ENCODE measurements around the gene ARHGEF4.

The ARHGEF4 gene

GRCh38 chr2:130930740-130931659, 94.3 kb downstream of the ARHGEF4 start:
- DNase-seq, result no peak

- no peak for DNase-seq
Observed at GRCh38 chr2:130933501-130933900, 96.8 kb downstream of the ARHGEF4 start.

- no peak for DNase-seq
Observed at GRCh38 chr2:130936451-130936850, 99.7 kb downstream of the ARHGEF4 start.

- DNase-seq, result no peak
Observed at GRCh38 chr2:130947967-130948366, 111.3 kb downstream of the ARHGEF4 start.

GRCh38 chr2:130949954-130950353, 113.2 kb downstream of the ARHGEF4 start:
- no peak for DNase-seq

- no peak for DNase-seq
Observed at GRCh38 chr2:130951018-130951417, 114.3 kb downstream of the ARHGEF4 start.

- DNase-seq, result no peak
Observed at GRCh38 chr2:130954873-130955272, 118.2 kb downstream of the ARHGEF4 start.

GRCh38 chr2:130957915-130958314, 121.2 kb downstream of the ARHGEF4 start:
- no peak for DNase-seq

- DNase-seq, result no peak
Observed at GRCh38 chr2:130963196-130963848, 126.6 kb downstream of the ARHGEF4 start.

GRCh38 chr2:130963849-130964793, 127.4 kb downstream of the ARHGEF4 start:
- DNase-seq, result peak; percentile 7

- no peak for DNase-seq
Observed at GRCh38 chr2:130964931-130965330, 128.2 kb downstream of the ARHGEF4 start.

- DNase-seq, result no peak
Observed at GRCh38 chr2:130966149-130966774, 129.5 kb downstream of the ARHGEF4 start.

GRCh38 chr2:130966775-130967490, 130.2 kb downstream of the ARHGEF4 start:
- no peak for DNase-seq

- DNase-seq, result peak; percentile 58
Observed at GRCh38 chr2:130972410-130972809, 135.7 kb downstream of the ARHGEF4 start.

GRCh38 chr2:130975729-130976128, 139.0 kb downstream of the ARHGEF4 start:
- no peak for DNase-seq

GRCh38 chr2:130976591-130977237, 140.0 kb downstream of the ARHGEF4 start:
- DNase-seq, result no peak

- no peak for DNase-seq
Observed at GRCh38 chr2:130977461-130978050, 140.8 kb downstream of the ARHGEF4 start.

- DNase-seq, result no peak
Observed at GRCh38 chr2:130981667-130982066, 145.0 kb downstream of the ARHGEF4 start.

- DNase-seq, result no peak
Observed at GRCh38 chr2:130985206-130985780, 148.6 kb downstream of the ARHGEF4 start.
